ENCODE data around the gene LMBRD1.

DNA sequence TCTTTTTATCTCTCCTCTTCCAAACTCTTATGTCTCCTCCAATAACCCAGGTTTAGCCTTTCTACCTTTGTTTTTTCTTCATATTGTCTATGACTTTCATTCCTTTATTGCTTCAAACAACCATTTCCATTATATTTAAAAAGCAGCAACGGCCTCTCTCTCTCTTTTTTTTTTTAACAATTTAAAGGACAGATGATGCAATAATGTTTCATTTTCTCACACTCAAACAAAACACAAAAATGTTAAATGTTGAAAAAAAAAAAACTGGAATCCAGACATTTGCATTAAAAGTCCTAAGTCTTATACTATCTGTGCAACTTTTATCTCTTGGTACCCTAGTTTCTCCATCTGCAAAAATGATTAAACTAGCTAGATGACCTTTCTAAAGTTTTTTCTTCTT is 105.8 kb downstream of the LMBRD1 start:
- TF ChIP-seq, protein P1, sequence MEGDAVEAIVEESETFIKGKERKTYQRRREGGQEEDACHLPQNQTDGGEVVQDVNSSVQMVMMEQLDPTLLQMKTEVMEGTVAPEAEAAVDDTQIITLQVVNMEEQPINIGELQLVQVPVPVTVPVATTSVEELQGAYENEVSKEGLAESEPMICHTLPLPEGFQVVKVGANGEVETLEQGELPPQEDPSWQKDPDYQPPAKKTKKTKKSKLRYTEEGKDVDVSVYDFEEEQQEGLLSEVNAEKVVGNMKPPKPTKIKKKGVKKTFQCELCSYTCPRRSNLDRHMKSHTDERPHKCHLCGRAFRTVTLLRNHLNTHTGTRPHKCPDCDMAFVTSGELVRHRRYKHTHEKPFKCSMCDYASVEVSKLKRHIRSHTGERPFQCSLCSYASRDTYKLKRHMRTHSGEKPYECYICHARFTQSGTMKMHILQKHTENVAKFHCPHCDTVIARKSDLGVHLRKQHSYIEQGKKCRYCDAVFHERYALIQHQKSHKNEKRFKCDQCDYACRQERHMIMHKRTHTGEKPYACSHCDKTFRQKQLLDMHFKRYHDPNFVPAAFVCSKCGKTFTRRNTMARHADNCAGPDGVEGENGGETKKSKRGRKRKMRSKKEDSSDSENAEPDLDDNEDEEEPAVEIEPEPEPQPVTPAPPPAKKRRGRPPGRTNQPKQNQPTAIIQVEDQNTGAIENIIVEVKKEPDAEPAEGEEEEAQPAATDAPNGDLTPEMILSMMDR (IDR thresholded peaks at IDR 0.05) = no peak
- TF ChIP-seq EP300 (IDR thresholded peaks at IDR 0.05) = no peak

Data from tibial nerve (tissue), 4 donors.